GM18507 (cell line): ENCODE measurements around the gene ANKRD63.

Experiments used
- DNase-seq: peaks from one replicate; pipeline ENCODE4 v3.0.0; 2011; ENCODE audit warnings: low read depth; ENCODE audit not compliant: insufficient read length; ENCODE audit errors: extremely low spot score
- FAIRE-seq: peaks from 2 replicates; lab custom pipeline; 2011; peaks lifted over from hg19 to GRCh38; lab: Jason Lieb, UNC

The ANKRD63 gene

GRCh38 chr15:40282869-40283614 is at the start of gene ANKRD63:
Gene ANKRD63, minus strand, starts transcription at chr15:40283064. Its CDS starts 478 bp downstream, at chr15:40282586.
- FAIRE-seq (no peak), DNase-seq (peak; percentile 33)

- no peak for FAIRE-seq
- no peak for DNase-seq
Observed at GRCh38 chr15:40332113-40332781, 49.4 kb upstream of the ANKRD63 start.

- DNase-seq (no peak), FAIRE-seq (no peak)
Observed at GRCh38 chr15:40331637-40332036, 48.8 kb upstream of the ANKRD63 start.

- no peak for FAIRE-seq
Observed at GRCh38 chr15:40331026-40331425, 48.2 kb upstream of the ANKRD63 start.

GRCh38 chr15:40330368-40330836 is 47.5 kb upstream of the ANKRD63 start:
- FAIRE-seq, result no peak
- no peak for DNase-seq

More at GRCh38 chr15:40331026-40331425, 48.2 kb upstream of the ANKRD63 start:
- DNase-seq, result no peak

GRCh38 chr15:40329804-40330203 is 46.9 kb upstream of the ANKRD63 start:
- FAIRE-seq (no peak), DNase-seq (no peak)

- FAIRE-seq, result no peak
- no peak for DNase-seq
Observed at GRCh38 chr15:40328751-40329150, 45.9 kb upstream of the ANKRD63 start.

GRCh38 chr15:40328176-40328575 is 45.3 kb upstream of the ANKRD63 start:
- FAIRE-seq (no peak), DNase-seq (no peak)

- FAIRE-seq (no peak), DNase-seq (no peak)
Observed at GRCh38 chr15:40327457-40327856, 44.6 kb upstream of the ANKRD63 start.

- FAIRE-seq (no peak), DNase-seq (no peak)
Observed at GRCh38 chr15:40325700-40326099, 42.8 kb upstream of the ANKRD63 start.

GRCh38 chr15:40325188-40325587 is 42.3 kb upstream of the ANKRD63 start:
- FAIRE-seq, result no peak

GRCh38 chr15:40323953-40324937 is 41.4 kb upstream of the ANKRD63 start:
- no peak for FAIRE-seq
- no peak for DNase-seq

More at GRCh38 chr15:40325188-40325587, 42.3 kb upstream of the ANKRD63 start:
- no peak for DNase-seq

GRCh38 chr15:40323239-40323952 is 40.5 kb upstream of the ANKRD63 start, which contains the start of gene INAFM2:
Gene INAFM2, plus strand, starts transcription at chr15:40323692. Its CDS starts 364 bp downstream, at chr15:40324056.
- FAIRE-seq (peak; percentile 91), DNase-seq (peak; percentile 93)

GRCh38 chr15:40322531-40323238 is 39.8 kb upstream of the ANKRD63 start:
- DNase-seq, result no peak
- no peak for FAIRE-seq

- FAIRE-seq, result peak; percentile 91
Observed at GRCh38 chr15:40320931-40321371, 38.1 kb upstream of the ANKRD63 start.

GRCh38 chr15:40320409-40320808 is 37.5 kb upstream of the ANKRD63 start:
- no peak for FAIRE-seq
- DNase-seq, result no peak

More at GRCh38 chr15:40320931-40321371, 38.1 kb upstream of the ANKRD63 start:
- DNase-seq, result no peak

- DNase-seq (no peak), FAIRE-seq (no peak)
Observed at GRCh38 chr15:40317580-40317979, 34.7 kb upstream of the ANKRD63 start.

- FAIRE-seq, result no peak
- DNase-seq, result no peak
Observed at GRCh38 chr15:40316931-40317330, 34.1 kb upstream of the ANKRD63 start.
